Heart right ventricle (tissue), 16 donors: Measurements from ENCODE around the gene PRAF2. TPM values are rescaled to one million over a fixed set of nuclear protein-coding genes. Genes with fewer than 3 reads are reported as not detected.
A peak's percentile ranks its signal among the peaks of the same experiment; 100 is the strongest.

Source experiments
- ATAC-seq, 8 donors: fragments of 200-7000 bp; cut with Tn5 transposase; one replicate each; pipeline ENCODE4 v1.9.1; 2020; ENCODE audit warnings: mild to moderate bottlenecking in 8 of 8, moderate library complexity in 8 of 8, moderate number of reproducible peaks in 1 of 8
- DNase-seq, 2 donors: peaks; one replicate each; pipeline ENCODE4 v3.0.0-alpha.2; 2020
- H3K27ac ChIP-seq, 10 donors: fragments of 200-600 bp; sonication (generic) in 2 of 10; one replicate each; pipeline versions ENCODE4 v1.5.0 to v1.8.0; 2020 to 2022; ENCODE audit warnings: mild to moderate bottlenecking in 3 of 10
- H3K27me3 ChIP-seq, 7 donors: fragments of 200-600 bp; one replicate each; pipeline ENCODE4 v1.8.0; 2021 to 2022; ENCODE audit warnings: mild to moderate bottlenecking in 2 of 7
- H3K36me3 ChIP-seq, 9 donors: fragments of 200-600 bp; sonication (generic) in 1 of 9; one replicate each; pipeline versions ENCODE4 v1.5.0 to v1.8.0; 2020 to 2022; ENCODE audit warnings: mild to moderate bottlenecking in 2 of 9
- H3K4me1 ChIP-seq, 9 donors: fragments of 200-600 bp; sonication (generic) in 1 of 9; one replicate each; pipeline versions ENCODE4 v1.5.0 to v1.8.0; 2020 to 2022; ENCODE audit warnings: mild to moderate bottlenecking in 4 of 9
- H3K4me3 ChIP-seq, 10 donors: fragments of 200-600 bp; sonication (generic) in 2 of 10; one replicate each; pipeline versions ENCODE4 v1.5.0 to v1.8.0; 2020 to 2022; ENCODE audit warnings: mild to moderate bottlenecking in 7 of 10, moderate library complexity in 2 of 10
- H3K9me3 ChIP-seq, 11 donors: fragments of 200-600 bp in 10 of 11; sonication (generic) in 2 of 11; one replicate each; pipeline versions ENCODE4 v1.5.0 to v1.8.0; 2013 to 2022; ENCODE audit warnings: mild to moderate bottlenecking in 2 of 11, control low read depth in 1 of 11, moderate library complexity in 1 of 11
- CTCF ChIP-seq, 9 donors: fragments of 200-600 bp; sonication (generic) in 2 of 9; IDR thresholded peaks; one replicate each; pipeline versions ENCODE4 v1.5.0 to v1.8.0; 2021 to 2022; ENCODE audit warnings: antibody characterized with exemption in 9 of 9, mild to moderate bottlenecking in 5 of 9, moderate library complexity in 1 of 9
- WGBS, 2 donors: extraction: QIAGEN DNeasy Blood & Tissue Kit; methylation state at CpG; one replicate each; pipeline ENCODE4 v1.1.7; 2013; ENCODE audit warnings: inconsistent platforms in 1 of 2; 5-methylcytosine and 5-hydroxymethylcytosine counted together
- intact Hi-C, 10 donors: fragments of 100-400 bp; cut with DNase I; formaldehyde crosslinking; loops; one replicate each; pipeline versions ENCODE4 v1.11.1 to v1.14.2; 2022
- long read RNA-seq, 3 donors: library from polyadenylated mRNA; unstranded; transcript quantifications; one replicate each; pipeline ENCODE4 v2.0.0, GENCODE V29; 2020 to 2021
- polyA plus RNA-seq, 2 donors: library from polyadenylated mRNA; stranded (reverse); fragments of 200-250 nt; gene quantifications; one replicate each; pipeline ENCODE4 v1.2.3, GENCODE V29; 2013
- total RNA-seq, 10 donors: library from RNA; stranded (reverse); fragmentation: NEBNext Ultra II Directional in 3 of 10; extraction: Animal tissue kit (Norgen Biotek cat#: 25700) in 3 of 10; gene quantifications; one replicate each; pipeline versions ENCODE4 v1.2.1 to v1.2.4, GENCODE V29; 2021 to 2023
- donor health status: Arrhythmogenic right ventricular cardiomyopathy.
- donor health status: ischemic (EF 13 %, LVEDD 7.1; RV severe dilation, severe dysfunction).
- donor health status: healthy with polysubstance abuse.
- donor health status: DM: no; HTN: yes; CAD: no.
- donor health status: DM: no; HTN: no; CAD: no.
- donor health status: ischemic (EF 25% LVEDD 6.9; RV normal size, moderate dysfunction).
- donor health status: ischemic (EF 25% LVEDD 5.7; RV mildly dilated, moderate dysfunction).
- donor health status: healthy.
- donor health status: DM: yes; HTN: yes; CAD: no.
- donor health status: Ischemic cardiomyopathy.
- donor health status: ischemic (EF 35%, LVEDD 5.7; RV mildly dilated, moderate dysfunction).
- donor health status: nonischemic (EF 11% LVEDD 7.7; RV severe dilation, severe dysfunction).
- donor health status: DM: yes; HTN: yes; CAD: no.
- donor health status: PGD.
- donor health status: ischemic (EF 29% LVEDD 5.4; RV normal size, mild dysfunction).
- donor health status: nonischemic (EF 23%, LVEDD 6.1; RV moderate dilation, normal function).

The PRAF2 gene
- total RNA-seq (10 to 100 TPM in 1 of 10 donors, 1 to 10 TPM in 9; 5.4 to 16.9 (median 8.1) TPM), polyA plus RNA-seq (10 to 100 TPM; 24.4 to 26.5 TPM)
- long read RNA-seq, donor 1, transcript PRAF2-202 (3 exons, 1,334 nt), result major isoform, 6 of 8 reads
- long read RNA-seq, donor 1, partial matches to known transcripts, result 0 of 8 reads
- long read RNA-seq, donor 1, other reads (novel, unspliced or antisense), result 2 of 8 reads
- long read RNA-seq, donor 2, partial matches to known transcripts, result 0 of 4 reads
- long read RNA-seq, donor 2, other reads (novel, unspliced or antisense), result 2 of 4 reads
- long read RNA-seq, donor 3, partial matches to known transcripts, result 0 of 1 reads
- long read RNA-seq, donor 3, other reads (novel, unspliced or antisense), result 0 of 1 reads

- Histone ChIP-seq H3K27me3 (no peaks in the 10 kb centered on the region), H3K27ac (peak within 1 kb of the TSS; percentile 48 to 88 (median 82)), H3K9me3 (no peaks in the 10 kb centered on the region), H3K4me3 (peak within 1 kb of the TSS; percentile 28 to 75 (median 64)), H3K36me3 (peaks cover 0 to 35% (median 0%) of the 10 kb centered on the region in 9 donors), H3K4me1 (peaks cover 0 to 27% (median 12%) of the 10 kb centered on the region in 9 donors)
- 2% methylated on average over 44 to 61 of the region's 61 CpGs for WGBS, 2 donors
- intact Hi-C loops, result no loop called here
- ATAC-seq, result peak; percentile 89 to 96 (median 94)
- peak; percentile 90 to 93 for DNase-seq
- peak in 1 of 9 donors; percentile 11 for TF ChIP-seq CTCF (IDR thresholded peaks at IDR 0.05)
Observed at GRCh38 chrX:49073601-49074575, at the start of gene PRAF2. TSS of gene PRAF2 (minus strand) at chrX:49074002. CDS start at chrX:49073987, 15 bp downstream.

- no peak for TF ChIP-seq CTCF (IDR thresholded peaks at IDR 0.05)
- peaks cover 0 to 4% (median 0%) of the 10 kb centered on the region in 7 donors for H3K27me3 ChIP-seq
- ATAC-seq (no peak), DNase-seq (no peak)
- H3K27ac ChIP-seq, result peak overlapping the region in 1 of 10 donors; percentile 82
- peaks cover 0 to 14% (median 2%) of the 10 kb centered on the region in 9 donors for H3K4me1 ChIP-seq
- WGBS, 2 donors, result 77 to 89% methylated on average over 3 to 5 of the region's 5 CpGs
- intact Hi-C loops, result loop anchor here in 2 of 10 donors (5.0 kb wide), 2 partner anchors 35 to 45 kb away; no protein-coding TSS in a partner anchor
- H3K4me3 ChIP-seq, result peak overlapping the region in 9 of 10 donors; percentile 59 to 93 (median 78)
- H3K9me3 ChIP-seq, result no peaks in the 10 kb centered on the region
- peaks cover 0 to 40% (median 7%) of the 10 kb centered on the region in 9 donors for H3K36me3 ChIP-seq
Observed at GRCh38 chrX:49122499-49122898, 48.7 kb upstream of the PRAF2 start.

GRCh38 chrX:49120091-49120490, 46.3 kb upstream of the PRAF2 start:
- DNase-seq, result no peak
- peaks cover 0 to 14% (median 2%) of the 10 kb centered on the region in 9 donors for H3K4me1 ChIP-seq
- no peak for ATAC-seq
- TF ChIP-seq CTCF (IDR thresholded peaks at IDR 0.05), result no peak
- 67 to 73% methylated on average over 1 of the region's 1 CpG for WGBS, 2 donors
- intact Hi-C loops, result loop anchor here in 2 of 10 donors (5.0 kb wide), 2 partner anchors 37 to 47 kb away; no protein-coding TSS in a partner anchor
- H3K9me3 ChIP-seq, result no peaks in the 10 kb centered on the region
- no peak overlapping the region for H3K4me3 ChIP-seq
- H3K27ac ChIP-seq, result no peak overlapping the region
- peaks cover 0 to 64% (median 10%) of the 10 kb centered on the region in 9 donors for H3K36me3 ChIP-seq
- peaks cover 0 to 4% (median 0%) of the 10 kb centered on the region in 7 donors for H3K27me3 ChIP-seq

- intact Hi-C loops, result no loop called here
- DNase-seq, result no peak
- peak overlapping the region in 1 of 10 donors; percentile 40 for H3K27ac ChIP-seq
- 74% methylated on average over 6 of the region's 6 CpGs for WGBS, 2 donors
- H3K9me3 ChIP-seq, result no peaks in the 10 kb centered on the region
- H3K27me3 ChIP-seq, result no peaks in the 10 kb centered on the region
- no peak for TF ChIP-seq CTCF (IDR thresholded peaks at IDR 0.05)
- ATAC-seq, result no peak
- peaks cover 0 to 89% (median 10%) of the 10 kb centered on the region in 9 donors for H3K36me3 ChIP-seq
- peaks cover 0 to 9% (median 2%) of the 10 kb centered on the region in 9 donors for H3K4me1 ChIP-seq
- H3K4me3 ChIP-seq, result no peak overlapping the region
Observed at GRCh38 chrX:49117581-49117980, 43.8 kb upstream of the PRAF2 start.
